Upper lobe of left lung (tissue), 6 donors: ENCODE measurements around the gene OR6Y1. TPM values are rescaled to one million over a fixed set of nuclear protein-coding genes. Genes with fewer than 3 reads are reported as not detected.

Experiments used
- ATAC-seq, 2 donors: fragments of 200-7000 bp; cut with Tn5 transposase; one replicate each; pipeline ENCODE4 v1.9.1; 2022; ENCODE audit warnings: mild to moderate bottlenecking in 2 of 2, moderate library complexity in 2 of 2; ENCODE audit not compliant: low FRiP score in 2 of 2
- DNase-seq, 2 donors: peaks; one replicate each; pipeline ENCODE4 v3.0.0-alpha.2; 2019 to 2020
- H3K27ac ChIP-seq, 4 donors: fragments of 200-600 bp; sonication (generic); one replicate each; pipeline ENCODE4 v1.5.1; 2016 to 2019
- H3K27me3 ChIP-seq, 4 donors: fragments of 200-600 bp; sonication (generic); one replicate each; pipeline ENCODE4 v1.5.1; 2017 to 2019
- H3K36me3 ChIP-seq, 4 donors: fragments of 200-600 bp; sonication (generic); one replicate each; pipeline ENCODE4 v1.5.1; 2016 to 2019
- H3K4me1 ChIP-seq, 4 donors: fragments of 200-600 bp; sonication (generic); one replicate each; pipeline ENCODE4 v1.5.1; 2018 to 2019
- H3K4me3 ChIP-seq, 4 donors: fragments of 200-600 bp; sonication (generic); one replicate each; pipeline ENCODE4 v1.5.1; 2017 to 2019; ENCODE audit warnings: mild to moderate bottlenecking in 2 of 4, moderate library complexity in 1 of 4
- H3K9me3 ChIP-seq, 4 donors: fragments of 200-600 bp; sonication (generic); one replicate each; pipeline ENCODE4 v1.5.1; 2018 to 2019
- CTCF ChIP-seq, 6 experiments: fragments of 450-650 bp in 4 of 6; fragments of 200-600 bp in 2 of 6; sonication (generic) in 2 of 6; IDR thresholded peaks; one replicate each; pipeline ENCODE4 v1.5.1; 2016 to 2019; ENCODE audit warnings: antibody characterized with exemption in 6 of 6
- EP300 ChIP-seq, 4 donors: sonication (generic); formaldehyde crosslinking; IDR thresholded peaks; one replicate each; pipeline ENCODE4 v1.5.1; 2017; ENCODE audit warnings: antibody characterized with exemption in 4 of 4, control low read depth in 2 of 4
- POLR2A ChIP-seq, 4 donors: fragments of 450-650 bp; IDR thresholded peaks; one replicate each; pipeline ENCODE4 v1.5.1; 2016 to 2017; ENCODE audit warnings: antibody characterized with exemption in 4 of 4, mild to moderate bottlenecking in 2 of 4
- POLR2AphosphoS5 ChIP-seq, 2 donors: sonication (generic); formaldehyde crosslinking; IDR thresholded peaks; one replicate each; pipeline ENCODE4 v1.5.1; 2017; ENCODE audit warnings: antibody characterized with exemption in 2 of 2
- WGBS, 2 donors: methylation state at CpG; one replicate each; pipeline ENCODE4 v1.1.5; 2017 to 2018; 5-methylcytosine and 5-hydroxymethylcytosine counted together
- total RNA-seq, 6 donors: library from RNA; depleted of rRNA in 4 of 6; stranded (reverse); fragments of >200 nt in 4 of 6; gene quantifications; one replicate each; pipeline versions ENCODE4 v1.1.0 to v1.2.1, GENCODE V29; 2016 to 2021
- donor health status: DM: no; HTN: no; CAD: no; lungs with moderate emphysema.
- donor health status: DM: no; HTN: yes; CAD: no; lungs with severe emphysema.

Gene OR6Y1
- total RNA-seq, 6 donors from 2014 or later = not detected

- Histone ChIP-seq H3K4me1 (no peaks in the 10 kb centered on the region), H3K27ac (no peak overlapping the region), H3K27me3 (no peaks in the 10 kb centered on the region), H3K9me3 (no peaks in the 10 kb centered on the region), H3K36me3 (no peaks in the 10 kb centered on the region), H3K4me3 (no peak overlapping the region)
- ATAC-seq (no peak), DNase-seq (no peak)
- 87 to 100% methylated on average over 1 of the region's 1 CpG for WGBS, 2 donors
- no peak for TF ChIP-seq EP300 (IDR thresholded peaks at IDR 0.05)
- no peak for TF ChIP-seq POLR2A (IDR thresholded peaks at IDR 0.05)
- no peak for TF ChIP-seq POLR2AphosphoS5 (IDR thresholded peaks at IDR 0.05)
- no peak for TF ChIP-seq CTCF (IDR thresholded peaks at IDR 0.05)
Observed at GRCh38 chr1:158559696-158560095, 5.5 kb upstream of the OR6Y1 start.

DNA sequence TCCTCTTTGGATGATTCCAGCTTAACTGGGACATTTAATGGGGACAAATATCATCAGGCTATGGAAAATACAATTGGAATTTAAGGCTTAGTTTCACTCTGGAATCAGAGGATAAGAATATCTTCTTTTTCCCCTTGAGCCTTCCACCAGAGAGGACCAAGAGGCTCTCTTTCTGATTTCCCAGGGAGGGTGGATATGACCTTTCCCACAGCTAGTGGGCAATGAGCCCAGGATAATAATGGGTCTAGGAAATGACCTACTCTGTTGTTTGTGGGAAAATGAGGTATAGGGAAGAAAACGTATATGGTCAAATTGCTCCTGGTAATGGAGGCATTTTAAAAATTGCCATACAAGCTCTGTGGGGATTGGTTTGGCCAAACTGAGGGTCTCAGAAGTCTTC, 1.9 kb downstream of the OR6Y1 start:
- no peak for ATAC-seq
- no peak overlapping the region for H3K4me3 ChIP-seq
- WGBS, 2 donors = 35 to 74% methylated on average over 1 of the region's 1 CpG
- no peaks in the 10 kb centered on the region for H3K9me3 ChIP-seq
- no peaks in the 10 kb centered on the region for H3K4me1 ChIP-seq
- no peaks in the 10 kb centered on the region for H3K27me3 ChIP-seq
- no peaks in the 10 kb centered on the region for H3K36me3 ChIP-seq
- no peak overlapping the region for H3K27ac ChIP-seq
- DNase-seq = no peak
- TF ChIP-seq CTCF (IDR thresholded peaks at IDR 0.05) = no peak
- TF ChIP-seq EP300 (IDR thresholded peaks at IDR 0.05) = no peak
- no peak for TF ChIP-seq POLR2A (IDR thresholded peaks at IDR 0.05)
- TF ChIP-seq POLR2AphosphoS5 (IDR thresholded peaks at IDR 0.05) = no peak

- no peak overlapping the region for H3K4me3 ChIP-seq
- no peaks in the 10 kb centered on the region for H3K36me3 ChIP-seq
- H3K4me1 ChIP-seq = no peaks in the 10 kb centered on the region
- ATAC-seq = no peak
- no peak overlapping the region for H3K27ac ChIP-seq
- no peak for DNase-seq
- H3K27me3 ChIP-seq = no peaks in the 10 kb centered on the region
- 96 to 100% methylated on average over 2 of the region's 2 CpGs for WGBS, 2 donors
- no peaks in the 10 kb centered on the region for H3K9me3 ChIP-seq
- TF ChIP-seq EP300 (IDR thresholded peaks at IDR 0.05) (no peak), CTCF (IDR thresholded peaks at IDR 0.05) (no peak), POLR2A (IDR thresholded peaks at IDR 0.05) (no peak), POLR2AphosphoS5 (IDR thresholded peaks at IDR 0.05) (no peak)
Observed at GRCh38 chr1:158547533-158547932, 6.7 kb downstream of the OR6Y1 start.

- ATAC-seq (no peak), DNase-seq (no peak)
- TF ChIP-seq CTCF (IDR thresholded peaks at IDR 0.05) (no peak), EP300 (IDR thresholded peaks at IDR 0.05) (no peak), POLR2AphosphoS5 (IDR thresholded peaks at IDR 0.05) (no peak), POLR2A (IDR thresholded peaks at IDR 0.05) (no peak)
- Histone ChIP-seq H3K27ac (no peak overlapping the region), H3K4me1 (no peaks in the 10 kb centered on the region), H3K9me3 (no peaks in the 10 kb centered on the region), H3K4me3 (no peak overlapping the region), H3K36me3 (no peaks in the 10 kb centered on the region), H3K27me3 (no peaks in the 10 kb centered on the region)
- 78 to 84% methylated on average over 2 of the region's 2 CpGs for WGBS, 2 donors
Observed at GRCh38 chr1:158537609-158538008, 16.6 kb downstream of the OR6Y1 start.

- H3K27ac ChIP-seq = no peak overlapping the region
- no peaks in the 10 kb centered on the region for H3K27me3 ChIP-seq
- no peak for DNase-seq
- H3K9me3 ChIP-seq = no peaks in the 10 kb centered on the region
- H3K4me3 ChIP-seq = no peak overlapping the region
- 47 to 48% methylated on average over 4 to 5 of the region's 5 CpGs for whole genome bisulfite sequencing, 2 donors
- H3K4me1 ChIP-seq = no peaks in the 10 kb centered on the region
- no peaks in the 10 kb centered on the region for H3K36me3 ChIP-seq
- no peak for ATAC-seq
- TF ChIP-seq POLR2AphosphoS5 (IDR thresholded peaks at IDR 0.05) = no peak
- no peak for TF ChIP-seq EP300 (IDR thresholded peaks at IDR 0.05)
- TF ChIP-seq POLR2A (IDR thresholded peaks at IDR 0.05) = no peak
- no peak for TF ChIP-seq CTCF (IDR thresholded peaks at IDR 0.05)
Observed at GRCh38 chr1:158534496-158534895, 19.7 kb downstream of the OR6Y1 start.
